HEK293 (cell line): Measurements from ENCODE around the gene MKX.

Experiments
- CTCF ChIA-PET: fragments of 350-600 bp; formaldehyde crosslinking; extraction: SDS; loops from one replicate; lab custom pipeline; 2021; ENCODE audit warnings: antibody characterized with exemption; lab: Yijun Ruan, JAX
- POLR2A ChIA-PET: fragments of 300-600 bp; formaldehyde crosslinking; extraction: SDS; loops from one replicate; lab custom pipeline; 2020; ENCODE audit warnings: antibody characterized with exemption, inconsistent platforms; lab: Yijun Ruan, JAX
- H3K27ac ChIP-seq: fragments of 200-500 bp; sonication (Bioruptor generic); 2 replicates; pipeline ENCODE4 v1.5.1; 2014; ENCODE audit warnings: low read depth, low read length, control low read depth, inconsistent platforms; ENCODE audit errors: extremely low read depth
- H3K36me3 ChIP-seq, 2 experiments: fragments of 200-500 bp in 1 of 2; sonication (Bioruptor generic) in 1 of 2; 1 replicate in 1 of 2; 2 replicates in 1 of 2; pipeline ENCODE4 v1.5.1; 2014 to 2017; ENCODE audit warnings: inconsistent platforms in 2 of 2, low read length in 2 of 2; ENCODE audit not compliant: control insufficient read depth in 2 of 2, insufficient read depth in 1 of 2
- H3K4me1 ChIP-seq: fragments of 200-500 bp; sonication (Bioruptor generic); 2 replicates; pipeline ENCODE4 v1.5.1; 2014; ENCODE audit warnings: mild to moderate bottlenecking, low read length, inconsistent platforms; ENCODE audit not compliant: control insufficient read depth, insufficient read depth
- H3K4me3 ChIP-seq: 2 replicates; pipeline ENCODE4 v1.5.1; 2011; ENCODE audit warnings: low read depth, mild to moderate bottlenecking, control low read depth, low read length, moderate library complexity
- H3K9me3 ChIP-seq: fragments of 200-500 bp; sonication (Bioruptor generic); 2 replicates; pipeline ENCODE4 v1.5.1; 2014; ENCODE audit warnings: low read depth, low read length, inconsistent platforms; ENCODE audit not compliant: control insufficient read depth, insufficient read depth
- AEBP2 ChIP-seq: fragments of 450-650 bp; formaldehyde crosslinking; IDR thresholded peaks from 2 replicates; pipeline ENCODE4 v1.5.1; 2016; ENCODE audit warnings: missing biosample characterization, missing genetic modification characterization, borderline replicate concordance
- GLI4 ChIP-seq: fragments of 450-650 bp; formaldehyde crosslinking; IDR thresholded peaks from 2 replicates; pipeline ENCODE4 v1.5.1; 2016; ENCODE audit warnings: missing biosample characterization, missing genetic modification characterization
- SCRT2 ChIP-seq: fragments of 450-650 bp; formaldehyde crosslinking; IDR thresholded peaks from 2 replicates; pipeline ENCODE4 v1.5.1; 2016; ENCODE audit warnings: missing biosample characterization, missing genetic modification characterization
- TRIM28 ChIP-seq: IDR thresholded peaks from 2 replicates; pipeline ENCODE4 v1.6.1; 2011; ENCODE audit warnings: low read length, control low read depth, borderline replicate concordance
- YY2 ChIP-seq: fragments of 450-650 bp; formaldehyde crosslinking; IDR thresholded peaks from 2 replicates; pipeline ENCODE4 v1.5.1; 2016; ENCODE audit warnings: missing biosample characterization, missing genetic modification characterization
- ZBTB17 ChIP-seq: fragments of 450-650 bp; formaldehyde crosslinking; IDR thresholded peaks from 2 replicates; pipeline ENCODE4 v1.5.1; 2016; ENCODE audit warnings: missing biosample characterization, missing genetic modification characterization
- ZBTB21 ChIP-seq: fragments of 450-650 bp; formaldehyde crosslinking; IDR thresholded peaks from 2 replicates; pipeline ENCODE4 v1.5.1; 2017; ENCODE audit warnings: missing biosample characterization, missing genetic modification characterization
- ZNF223 ChIP-seq: fragments of 450-650 bp; formaldehyde crosslinking; IDR thresholded peaks from 2 replicates; pipeline ENCODE4 v1.5.1; 2016; ENCODE audit warnings: missing biosample characterization, missing genetic modification characterization
- ZNF354C ChIP-seq: fragments of 450-650 bp; formaldehyde crosslinking; IDR thresholded peaks from 2 replicates; pipeline ENCODE4 v1.5.1; 2016; ENCODE audit warnings: missing biosample characterization, missing genetic modification characterization, low read depth, borderline replicate concordance
- ZNF404 ChIP-seq: fragments of 450-650 bp; formaldehyde crosslinking; IDR thresholded peaks from 2 replicates; pipeline ENCODE4 v1.5.1; 2017; ENCODE audit warnings: missing biosample characterization, missing genetic modification characterization
- ZNF521 ChIP-seq: fragments of 450-650 bp; formaldehyde crosslinking; IDR thresholded peaks from 2 replicates; pipeline ENCODE4 v1.5.1; 2017; ENCODE audit warnings: missing biosample characterization, mild to moderate bottlenecking, missing genetic modification characterization
- ZNF548 ChIP-seq: fragments of 450-650 bp; formaldehyde crosslinking; IDR thresholded peaks from 2 replicates; pipeline ENCODE4 v1.5.1; 2016; ENCODE audit warnings: missing biosample characterization, missing genetic modification characterization
- ZNF561 ChIP-seq: fragments of 450-650 bp; IDR thresholded peaks from 2 replicates; pipeline ENCODE4 v1.5.1; 2018; ENCODE audit warnings: missing biosample characterization, missing genetic modification characterization, borderline replicate concordance
- ZNF600 ChIP-seq: fragments of 450-650 bp; formaldehyde crosslinking; IDR thresholded peaks from 2 replicates; pipeline ENCODE4 v1.5.1; 2016; ENCODE audit warnings: missing biosample characterization, missing genetic modification characterization
- ZNF670 ChIP-seq: fragments of 450-650 bp; formaldehyde crosslinking; IDR thresholded peaks from 2 replicates; pipeline ENCODE4 v1.5.1; 2016; ENCODE audit warnings: missing biosample characterization, missing genetic modification characterization, low read depth
- ZSCAN16 ChIP-seq: fragments of 450-650 bp; formaldehyde crosslinking; IDR thresholded peaks from 2 replicates; pipeline ENCODE4 v1.5.1; 2016; ENCODE audit warnings: missing biosample characterization, missing genetic modification characterization
- TF ChIP-seq, protein P1 (sequence below): fragments of 450-650 bp; formaldehyde crosslinking; optimal IDR thresholded peaks from 2 replicates; pipeline ENCODE3; 2016; ENCODE audit warnings: missing biosample characterization, mild to moderate bottlenecking, missing genetic modification characterization
- TF ChIP-seq, protein P2 (sequence below): sonication (generic); formaldehyde crosslinking; IDR thresholded peaks from 2 replicates; pipeline ENCODE4 v1.8.1; 2022; ENCODE audit warnings: mild to moderate bottlenecking, moderate library complexity, missing genetic modification reagents
- TF ChIP-seq, protein P3 (sequence below): fragments of 450-650 bp; IDR thresholded peaks from 2 replicates; pipeline ENCODE4 v1.5.1; 2018; ENCODE audit warnings: missing biosample characterization, missing genetic modification characterization
- TF ChIP-seq, protein P4 (sequence below): fragments of 450-650 bp; formaldehyde crosslinking; IDR thresholded peaks from 2 replicates; pipeline ENCODE4 v1.5.1; 2016; ENCODE audit warnings: missing biosample characterization, missing genetic modification characterization
- TF ChIP-seq, protein P5 (sequence below): fragments of 450-650 bp; formaldehyde crosslinking; IDR thresholded peaks from 2 replicates; pipeline ENCODE4 v1.5.1; 2016; ENCODE audit warnings: missing biosample characterization, missing genetic modification characterization
- TF ChIP-seq, protein P6 (sequence below): fragments of 450-650 bp; formaldehyde crosslinking; IDR thresholded peaks from 2 replicates; pipeline ENCODE4 v1.5.1; 2016; ENCODE audit warnings: missing biosample characterization, missing genetic modification characterization

MKX gene

GRCh38 chr10:27745732-27746396 is at the start of gene MKX (continued):
- TF ChIP-seq, protein P1, sequence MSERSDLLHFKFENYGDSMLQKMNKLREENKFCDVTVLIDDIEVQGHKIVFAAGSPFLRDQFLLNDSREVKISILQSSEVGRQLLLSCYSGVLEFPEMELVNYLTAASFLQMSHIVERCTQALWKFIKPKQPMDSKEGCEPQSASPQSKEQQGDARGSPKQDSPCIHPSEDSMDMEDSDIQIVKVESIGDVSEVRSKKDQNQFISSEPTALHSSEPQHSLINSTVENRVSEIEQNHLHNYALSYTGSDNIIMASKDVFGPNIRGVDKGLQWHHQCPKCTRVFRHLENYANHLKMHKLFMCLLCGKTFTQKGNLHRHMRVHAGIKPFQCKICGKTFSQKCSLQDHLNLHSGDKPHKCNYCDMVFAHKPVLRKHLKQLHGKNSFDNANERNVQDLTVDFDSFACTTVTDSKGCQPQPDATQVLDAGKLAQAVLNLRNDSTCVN (tag by site-specific recombination) = peak; percentile 66
- TF ChIP-seq AEBP2 (tag by site-specific recombination) = no peak
- TF ChIP-seq GLI4 = no peak
- TF ChIP-seq, protein P2, sequence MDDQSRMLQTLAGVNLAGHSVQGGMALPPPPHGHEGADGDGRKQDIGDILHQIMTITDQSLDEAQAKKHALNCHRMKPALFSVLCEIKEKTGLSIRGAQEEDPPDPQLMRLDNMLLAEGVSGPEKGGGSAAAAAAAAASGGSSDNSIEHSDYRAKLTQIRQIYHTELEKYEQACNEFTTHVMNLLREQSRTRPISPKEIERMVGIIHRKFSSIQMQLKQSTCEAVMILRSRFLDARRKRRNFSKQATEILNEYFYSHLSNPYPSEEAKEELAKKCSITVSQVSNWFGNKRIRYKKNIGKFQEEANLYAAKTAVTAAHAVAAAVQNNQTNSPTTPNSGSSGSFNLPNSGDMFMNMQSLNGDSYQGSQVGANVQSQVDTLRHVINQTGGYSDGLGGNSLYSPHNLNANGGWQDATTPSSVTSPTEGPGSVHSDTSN (CRISPR knock-in tag) = 0 out of 2 replicates have a peak, but pooled peaks have one; percentile 63
- 0 out of 2 replicates have a peak, but pooled peaks have one; percentile 39 for TF ChIP-seq ZNF600 (tag by site-specific recombination)
- TF ChIP-seq ZBTB21 (tag by site-specific recombination) = no peak
- TF ChIP-seq, protein P3, sequence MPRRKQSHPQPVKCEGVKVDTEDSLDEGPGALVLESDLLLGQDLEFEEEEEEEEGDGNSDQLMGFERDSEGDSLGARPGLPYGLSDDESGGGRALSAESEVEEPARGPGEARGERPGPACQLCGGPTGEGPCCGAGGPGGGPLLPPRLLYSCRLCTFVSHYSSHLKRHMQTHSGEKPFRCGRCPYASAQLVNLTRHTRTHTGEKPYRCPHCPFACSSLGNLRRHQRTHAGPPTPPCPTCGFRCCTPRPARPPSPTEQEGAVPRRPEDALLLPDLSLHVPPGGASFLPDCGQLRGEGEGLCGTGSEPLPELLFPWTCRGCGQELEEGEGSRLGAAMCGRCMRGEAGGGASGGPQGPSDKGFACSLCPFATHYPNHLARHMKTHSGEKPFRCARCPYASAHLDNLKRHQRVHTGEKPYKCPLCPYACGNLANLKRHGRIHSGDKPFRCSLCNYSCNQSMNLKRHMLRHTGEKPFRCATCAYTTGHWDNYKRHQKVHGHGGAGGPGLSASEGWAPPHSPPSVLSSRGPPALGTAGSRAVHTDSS (tag by site-specific recombination) = no peak
- TF ChIP-seq, protein P4, sequence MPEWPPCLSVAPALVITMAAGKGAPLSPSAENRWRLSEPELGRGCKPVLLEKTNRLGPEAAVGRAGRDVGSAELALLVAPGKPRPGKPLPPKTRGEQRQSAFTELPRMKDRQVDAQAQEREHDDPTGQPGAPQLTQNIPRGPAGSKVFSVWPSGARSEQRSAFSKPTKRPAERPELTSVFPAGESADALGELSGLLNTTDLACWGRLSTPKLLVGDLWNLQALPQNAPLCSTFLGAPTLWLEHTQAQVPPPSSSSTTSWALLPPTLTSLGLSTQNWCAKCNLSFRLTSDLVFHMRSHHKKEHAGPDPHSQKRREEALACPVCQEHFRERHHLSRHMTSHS (tag by site-specific recombination) = no peak
- TF ChIP-seq ZBTB17 = no peak
- TF ChIP-seq TRIM28 = peak; percentile 57; the same call in 1 of the 2 replicates

DNA sequence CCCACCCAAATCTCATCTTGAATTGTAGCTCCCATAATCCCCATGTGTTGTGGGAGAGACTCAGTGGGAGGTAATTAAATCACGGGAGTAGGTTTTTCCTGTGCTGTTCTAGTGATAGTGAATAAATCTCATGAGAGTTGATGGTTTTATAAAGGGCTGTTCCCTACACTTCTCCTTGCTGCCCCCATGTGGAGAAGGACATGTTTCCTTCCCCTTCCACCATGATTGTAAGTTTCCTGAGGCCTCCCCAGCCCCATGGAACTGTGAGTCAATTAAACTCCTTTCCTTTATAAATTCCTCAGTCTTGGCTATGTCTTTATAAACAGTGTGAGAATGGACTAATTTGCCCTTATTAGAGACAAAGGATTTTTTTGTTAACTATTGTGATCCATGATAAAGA is 48.5 kb upstream of the MKX start:
- Histone ChIP-seq H3K27ac (no peak overlapping the region), H3K4me1 (no peaks in the 10 kb centered on the region), H3K9me3 (no peaks in the 10 kb centered on the region), H3K36me3 (no peaks in the 10 kb centered on the region), H3K4me3 (no peak overlapping the region)
- CTCF ChIA-PET = interaction anchor here (0.6 to 0.9 kb wide), 2 partner anchors 141 to 269 kb away, joined by 3 read pairs; no protein-coding TSS in a partner anchor
- TF ChIP-seq ZNF561 (no peak), YY2 (tag by site-specific recombination) (no peak), ZNF223 (tag by site-specific recombination) (no peak), ZNF354C (no peak), ZNF670 (tag by site-specific recombination) (no peak), ZNF548 (tag by site-specific recombination) (no peak), ZSCAN16 (tag by site-specific recombination) (no peak), SCRT2 (tag by site-specific recombination) (no peak), ZNF404 (tag by site-specific recombination) (no peak), ZNF521 (no peak)
- TF ChIP-seq, protein P5, sequence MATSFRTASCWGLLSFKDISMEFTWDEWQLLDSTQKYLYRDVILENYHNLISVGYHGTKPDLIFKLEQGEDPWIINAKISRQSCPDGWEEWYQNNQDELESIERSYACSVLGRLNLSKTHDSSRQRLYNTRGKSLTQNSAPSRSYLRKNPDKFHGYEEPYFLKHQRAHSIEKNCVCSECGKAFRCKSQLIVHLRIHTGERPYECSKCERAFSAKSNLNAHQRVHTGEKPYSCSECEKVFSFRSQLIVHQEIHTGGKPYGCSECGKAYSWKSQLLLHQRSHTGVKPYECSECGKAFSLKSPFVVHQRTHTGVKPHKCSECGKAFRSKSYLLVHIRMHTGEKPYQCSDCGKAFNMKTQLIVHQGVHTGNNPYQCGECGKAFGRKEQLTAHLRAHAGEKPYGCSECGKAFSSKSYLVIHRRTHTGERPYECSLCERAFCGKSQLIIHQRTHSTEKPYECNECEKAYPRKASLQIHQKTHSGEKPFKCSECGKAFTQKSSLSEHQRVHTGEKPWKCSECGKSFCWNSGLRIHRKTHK (tag by site-specific recombination) = no peak
- TF ChIP-seq, protein P6, sequence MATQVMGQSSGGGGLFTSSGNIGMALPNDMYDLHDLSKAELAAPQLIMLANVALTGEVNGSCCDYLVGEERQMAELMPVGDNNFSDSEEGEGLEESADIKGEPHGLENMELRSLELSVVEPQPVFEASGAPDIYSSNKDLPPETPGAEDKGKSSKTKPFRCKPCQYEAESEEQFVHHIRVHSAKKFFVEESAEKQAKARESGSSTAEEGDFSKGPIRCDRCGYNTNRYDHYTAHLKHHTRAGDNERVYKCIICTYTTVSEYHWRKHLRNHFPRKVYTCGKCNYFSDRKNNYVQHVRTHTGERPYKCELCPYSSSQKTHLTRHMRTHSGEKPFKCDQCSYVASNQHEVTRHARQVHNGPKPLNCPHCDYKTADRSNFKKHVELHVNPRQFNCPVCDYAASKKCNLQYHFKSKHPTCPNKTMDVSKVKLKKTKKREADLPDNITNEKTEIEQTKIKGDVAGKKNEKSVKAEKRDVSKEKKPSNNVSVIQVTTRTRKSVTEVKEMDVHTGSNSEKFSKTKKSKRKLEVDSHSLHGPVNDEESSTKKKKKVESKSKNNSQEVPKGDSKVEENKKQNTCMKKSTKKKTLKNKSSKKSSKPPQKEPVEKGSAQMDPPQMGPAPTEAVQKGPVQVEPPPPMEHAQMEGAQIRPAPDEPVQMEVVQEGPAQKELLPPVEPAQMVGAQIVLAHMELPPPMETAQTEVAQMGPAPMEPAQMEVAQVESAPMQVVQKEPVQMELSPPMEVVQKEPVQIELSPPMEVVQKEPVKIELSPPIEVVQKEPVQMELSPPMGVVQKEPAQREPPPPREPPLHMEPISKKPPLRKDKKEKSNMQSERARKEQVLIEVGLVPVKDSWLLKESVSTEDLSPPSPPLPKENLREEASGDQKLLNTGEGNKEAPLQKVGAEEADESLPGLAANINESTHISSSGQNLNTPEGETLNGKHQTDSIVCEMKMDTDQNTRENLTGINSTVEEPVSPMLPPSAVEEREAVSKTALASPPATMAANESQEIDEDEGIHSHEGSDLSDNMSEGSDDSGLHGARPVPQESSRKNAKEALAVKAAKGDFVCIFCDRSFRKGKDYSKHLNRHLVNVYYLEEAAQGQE (tag by site-specific recombination) = no peak
- POLR2A ChIA-PET = no interaction called here
